CD4-positive, alpha-beta T cell treated with Interleukin-1 beta for 1 hour (primary cell): ENCODE data around the gene GREB1.

ENCODE experiments used
- DNase-seq, 2 donors: peaks; one replicate each; pipeline ENCODE4 v3.0.0-alpha.2; 2020 to 2022

GREB1 gene

GRCh38 chr2:11581797-11582611 lies 48.2 kb downstream of the GREB1 start:
- no peak for DNase-seq

GRCh38 chr2:11582612-11582861 lies 48.7 kb downstream of the GREB1 start:
- DNase-seq = no peak

- peak; percentile 39 to 42 for DNase-seq
Measured at GRCh38 chr2:11582862-11583752, 49.3 kb downstream of the GREB1 start.

GRCh38 chr2:11583840-11584524 lies 50.1 kb downstream of the GREB1 start:
- DNase-seq = peak; percentile 37 to 42

GRCh38 chr2:11584525-11585056 lies 50.7 kb downstream of the GREB1 start:
- no peak for DNase-seq

GRCh38 chr2:11585071-11585470 lies 51.2 kb downstream of the GREB1 start:
- DNase-seq = no peak

- DNase-seq = no peak
Measured at GRCh38 chr2:11588228-11589110, 54.6 kb downstream of the GREB1 start.

- no peak for DNase-seq
Measured at GRCh38 chr2:11589316-11589940, 55.6 kb downstream of the GREB1 start.

- no peak for DNase-seq
Measured at GRCh38 chr2:11590193-11590592, 56.3 kb downstream of the GREB1 start.

GRCh38 chr2:11591091-11591490 lies 57.2 kb downstream of the GREB1 start:
- DNase-seq = no peak

GRCh38 chr2:11592671-11593574 lies 59.1 kb downstream of the GREB1 start:
- DNase-seq = no peak

GRCh38 chr2:11596801-11597200 lies 63.0 kb downstream of the GREB1 start:
- DNase-seq = no peak

GRCh38 chr2:11597538-11598225 lies 63.8 kb downstream of the GREB1 start:
- no peak for DNase-seq

GRCh38 chr2:11598228-11598731 lies 64.4 kb downstream of the GREB1 start:
- no peak for DNase-seq

- no peak for DNase-seq
Measured at GRCh38 chr2:11602563-11603204, 68.8 kb downstream of the GREB1 start.

- DNase-seq = no peak
Measured at GRCh38 chr2:11610624-11611242, 76.9 kb downstream of the GREB1 start.

- no peak for DNase-seq
Measured at GRCh38 chr2:11611251-11611650, 77.4 kb downstream of the GREB1 start.

- DNase-seq = no peak
Measured at GRCh38 chr2:11612553-11613215, 78.8 kb downstream of the GREB1 start.
